NCI-H345 (cell line): Measurements from ENCODE around the gene IPO8.
A peak's percentile ranks its signal among the peaks of the same experiment; 100 is the strongest.
"Not testable (repeated sequence)": the region's sequence is repeated elsewhere in the genome, so short reads cannot be mapped to it uniquely, and the experiment has no call there.

Source experiments
- DNase-seq: peaks from one replicate; lab custom pipeline; 2025; lab: John Stamatoyannopoulos, UW

IPO8 gene

GRCh38 chr12:30603129-30603528, 92.5 kb downstream of the IPO8 start:
- DNase-seq = no peak

- DNase-seq = no peak
These were observed 93.0 kb downstream of the IPO8 start for GRCh38 chr12:30602678-30603077.

GRCh38 chr12:30599608-30600007, 96.1 kb downstream of the IPO8 start:
- DNase-seq = peak; percentile 49

GRCh38 chr12:30598889-30599288, 96.8 kb downstream of the IPO8 start:
- no peak for DNase-seq

GRCh38 chr12:30595742-30596141, 99.9 kb downstream of the IPO8 start:
- DNase-seq = no peak

GRCh38 chr12:30594509-30594908, 101.2 kb downstream of the IPO8 start:
- DNase-seq = no peak

- DNase-seq = not testable (repeated sequence)
These were observed 107.1 kb downstream of the IPO8 start for GRCh38 chr12:30588572-30588971.

- DNase-seq = no peak
These were observed 107.9 kb downstream of the IPO8 start for GRCh38 chr12:30587782-30588181.

- DNase-seq = no peak
These were observed 109.8 kb downstream of the IPO8 start for GRCh38 chr12:30585877-30586276.

- DNase-seq = no peak
These were observed 112.7 kb downstream of the IPO8 start for GRCh38 chr12:30582943-30583342.

- DNase-seq = no peak
These were observed 115.3 kb downstream of the IPO8 start for GRCh38 chr12:30580344-30580743.
